Endothelial cell of umbilical vein (primary cell): ENCODE data around the gene CDT1. TPM values are rescaled to one million over a fixed set of nuclear protein-coding genes. Genes with fewer than 3 reads are reported as not detected.

Experiments used
- BruUV-seq: library from RNA; stranded (reverse); fragments of 400-500 nt; replicated peaks from 2 replicates; lab custom pipeline; 2021; lab: Mats Ljungman, UMichigan
- CTCF ChIA-PET: fragments of 300-600, 350-600 bp; sonication (Branson Sonifier 250); formaldehyde crosslinking; loops from one replicate; lab custom pipeline; 2021; ENCODE audit warnings: antibody characterized with exemption, inconsistent platforms; lab: Charles Lee
- POLR2A ChIA-PET: fragments of 300-600, 350-600 bp; sonication (Branson Sonifier 250); formaldehyde crosslinking; loops from one replicate; lab custom pipeline; 2021; ENCODE audit warnings: antibody characterized with exemption, inconsistent platforms; lab: Charles Lee
- DNase-seq: peaks from one replicate; pipeline ENCODE4 v3.0.0-alpha.2; 2011; ENCODE audit warnings: low read depth, low spot score
- FAIRE-seq: peaks from 2 replicates; lab custom pipeline; 2011; peaks lifted over from hg19 to GRCh38; lab: Jason Lieb, UNC
- H2AFZ ChIP-seq: 2 replicates; pipeline ENCODE4 v1.6.0; 2012; ENCODE audit warnings: low read depth, low read length, control low read depth, inconsistent platforms
- H3K27ac ChIP-seq: 2 replicates; pipeline ENCODE4 v1.5.1; 2011; ENCODE audit warnings: low read depth, mild to moderate bottlenecking, control low read depth, low read length, moderate library complexity; ENCODE audit not compliant: insufficient read depth
- H3K27me3 ChIP-seq, 2 experiments: 2 replicates each; pipeline versions ENCODE4 v1.6.0 to v1.6.1; 2011; ENCODE audit warnings: low read length in 2 of 2, mixed read lengths in 1 of 2; ENCODE audit not compliant: control insufficient read depth in 2 of 2, insufficient read depth in 2 of 2
- H3K36me3 ChIP-seq, 2 experiments: 2 replicates in 1 of 2; 3 replicates in 1 of 2; pipeline ENCODE4 v1.5.1; 2011; ENCODE audit warnings: low read length in 2 of 2, mild to moderate bottlenecking in 1 of 2, moderate library complexity in 1 of 2; ENCODE audit not compliant: control insufficient read depth in 2 of 2, insufficient read depth in 2 of 2; ENCODE audit errors: extremely low read depth in 1 of 2
- H3K4me1 ChIP-seq: 3 replicates; pipeline ENCODE4 v1.5.1; 2011; ENCODE audit warnings: mild to moderate bottlenecking, low read length; ENCODE audit not compliant: control insufficient read depth, insufficient read depth; ENCODE audit errors: extremely low read depth
- H3K4me2 ChIP-seq: 2 replicates; pipeline ENCODE4 v1.6.1; 2011; ENCODE audit warnings: low read length, control low read depth, mixed read lengths; ENCODE audit not compliant: insufficient read depth
- H3K4me3 ChIP-seq, 3 experiments: fragments of 200-600 bp in 1 of 3; sonication (generic), shearing (Covaris generic) in 1 of 3; replicated peaks in 1 of 3; 2 replicates each; pipeline ENCODE4 v1.5.1; 2011 to 2016; ENCODE audit warnings: control low read depth in 3 of 3, low read length in 3 of 3, mild to moderate bottlenecking in 2 of 3, inconsistent platforms in 1 of 3, low read depth in 1 of 3, moderate library complexity in 1 of 3; ENCODE audit not compliant: insufficient read depth in 1 of 3
- H3K79me2 ChIP-seq: 2 replicates; pipeline ENCODE4 v1.6.0; 2012; ENCODE audit warnings: low read length, inconsistent platforms; ENCODE audit not compliant: control insufficient read depth, insufficient read depth
- H3K9ac ChIP-seq: replicated peaks from 2 replicates; pipeline ENCODE3; 2011; ENCODE audit warnings: low read length, control low read depth; ENCODE audit not compliant: insufficient read depth; ENCODE audit errors: extremely low read depth
- H3K9me1 ChIP-seq: replicated peaks from 3 replicates; pipeline ENCODE4 v1.6.0; 2011; ENCODE audit warnings: mild to moderate bottlenecking, low read length; ENCODE audit not compliant: control insufficient read depth, insufficient read depth; ENCODE audit errors: extremely low read depth
- H3K9me3 ChIP-seq: replicated peaks from 2 replicates; pipeline ENCODE4 v1.5.1; 2012; ENCODE audit warnings: low read length, inconsistent platforms; ENCODE audit not compliant: control insufficient read depth, insufficient read depth
- H4K20me1 ChIP-seq: replicated peaks from 2 replicates; pipeline ENCODE3; 2011; ENCODE audit warnings: mild to moderate bottlenecking, low read length; ENCODE audit not compliant: control insufficient read depth, insufficient read depth; ENCODE audit errors: extremely low read depth
- JUN ChIP-seq: IDR thresholded peaks from 2 replicates; pipeline ENCODE4 v1.6.1; 2011; ENCODE audit warnings: borderline replicate concordance, low read depth; ENCODE audit not compliant: insufficient read length, insufficient read depth
- MYC ChIP-seq: IDR thresholded peaks from one replicate; pipeline ENCODE4 v1.6.1; 2011; ENCODE audit warnings: mild to moderate bottlenecking, low read depth, low read length
- POLR2AphosphoS5 ChIP-seq: IDR thresholded peaks from 2 replicates; pipeline ENCODE4 v1.6.1; 2012; ENCODE audit warnings: low read depth, mild to moderate bottlenecking, control low read depth, low read length, moderate library complexity; ENCODE audit not compliant: insufficient read depth
- dilution Hi-C: fragments of 300-500 bp; cut with MboI; formaldehyde crosslinking; loops from one replicate; pipeline ENCODE4 v1.15.0; 2019; ENCODE audit warnings: low sequenced_read_pairs; ENCODE audit not compliant: extremely low pct_ligation_motif_present
- intact Hi-C: fragments of 100-400 bp; cut with micrococcal nuclease; formaldehyde crosslinking; loops from one replicate; pipeline ENCODE4 v1.10.0; 2022
- polyA plus RNA-seq, 4 experiments: library from polyadenylated mRNA; depleted of rRNA in 3 of 4; stranded (reverse) in 3 of 4; unstranded in 1 of 4; fragments of >200 nt; gene quantifications; 2 replicates each; pipeline versions ENCODE4 v1.2.1 to v1.2.3, GENCODE V29; 2011 to 2012; ENCODE audit warnings: missing spikeins in 1 of 4
- total RNA-seq: library from RNA; stranded (reverse); gene quantifications from 2 replicates; pipeline ENCODE4 v1.2.3, GENCODE V29; 2021
- TF ChIP-seq, protein P1 (sequence below), 2 donors: IDR thresholded peaks; 1 replicate in 1 of 2; 2 replicates in 1 of 2; pipeline ENCODE4 v1.5.1; 2011; ENCODE audit warnings: low read length in 2 of 2, mild to moderate bottlenecking in 2 of 2, moderate library complexity in 2 of 2, control low read depth in 1 of 2, inconsistent platforms in 1 of 2, low read depth in 1 of 2; ENCODE audit not compliant: insufficient read depth in 1 of 2; ENCODE audit errors: extremely low read depth in 1 of 2

CDT1 gene
- total and polyA plus RNA-seq, 2 donors (not counting 3 experiments of a cell fraction or from before 2014, with no cell fraction given), result 15.6 to 30.6 TPM

- CTCF ChIA-PET, result interaction anchor here (0.6 to 4.9 kb wide), 5 partner anchors 20 to 354 kb away, joined by 3 to 50 read pairs (median 5); partner anchors contain the start of genes GALNS and TRAPPC2L
- no peak for FAIRE-seq
- no peak overlapping the region for H3K4me2 ChIP-seq
- intact Hi-C loops, result loop anchor here (5.0 kb wide), 1 partner anchor 109 kb away; no protein-coding TSS in a partner anchor
- H4K20me1 ChIP-seq, result no peaks in the 10 kb centered on the region
- no peaks in the 10 kb centered on the region for H3K27me3 ChIP-seq
- H3K9me3 ChIP-seq, result no peaks in the 10 kb centered on the region
- H3K36me3 ChIP-seq, result peaks cover 0 to 12% of the 10 kb centered on the region in 2 experiments
- H3K79me2 ChIP-seq, result peaks cover 23% of the 10 kb centered on the region
- dilution Hi-C loops, result no loop called here
- peaks cover 17% of the 10 kb centered on the region for H3K4me1 ChIP-seq
- no peak overlapping the region for H3K9ac ChIP-seq
- no peak overlapping the region for H3K27ac ChIP-seq
- H2AFZ ChIP-seq, result no peak overlapping the region
- no peak for TF ChIP-seq MYC
- TF ChIP-seq POLR2AphosphoS5, result no peak
- TF ChIP-seq, protein P1, sequence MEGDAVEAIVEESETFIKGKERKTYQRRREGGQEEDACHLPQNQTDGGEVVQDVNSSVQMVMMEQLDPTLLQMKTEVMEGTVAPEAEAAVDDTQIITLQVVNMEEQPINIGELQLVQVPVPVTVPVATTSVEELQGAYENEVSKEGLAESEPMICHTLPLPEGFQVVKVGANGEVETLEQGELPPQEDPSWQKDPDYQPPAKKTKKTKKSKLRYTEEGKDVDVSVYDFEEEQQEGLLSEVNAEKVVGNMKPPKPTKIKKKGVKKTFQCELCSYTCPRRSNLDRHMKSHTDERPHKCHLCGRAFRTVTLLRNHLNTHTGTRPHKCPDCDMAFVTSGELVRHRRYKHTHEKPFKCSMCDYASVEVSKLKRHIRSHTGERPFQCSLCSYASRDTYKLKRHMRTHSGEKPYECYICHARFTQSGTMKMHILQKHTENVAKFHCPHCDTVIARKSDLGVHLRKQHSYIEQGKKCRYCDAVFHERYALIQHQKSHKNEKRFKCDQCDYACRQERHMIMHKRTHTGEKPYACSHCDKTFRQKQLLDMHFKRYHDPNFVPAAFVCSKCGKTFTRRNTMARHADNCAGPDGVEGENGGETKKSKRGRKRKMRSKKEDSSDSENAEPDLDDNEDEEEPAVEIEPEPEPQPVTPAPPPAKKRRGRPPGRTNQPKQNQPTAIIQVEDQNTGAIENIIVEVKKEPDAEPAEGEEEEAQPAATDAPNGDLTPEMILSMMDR (IDR thresholded peaks at IDR 0.05; ENCODE audit: extremely low read depth in 1 of 2, insufficient read depth in 1 of 2, low read depth in 1 of 2, low read length in 2 of 2), result no peak
- TF ChIP-seq JUN, result no peak
- no peak overlapping the region for H3K4me3 ChIP-seq
- BruUV-seq, result no TSS peak
- H3K9me1 ChIP-seq, result no peaks in the 10 kb centered on the region
- POLR2A ChIA-PET, result no interaction called here
- DNase-seq, result no peak
Measured at GRCh38 chr16:88813269-88814143, 9.9 kb downstream of the CDT1 start.
